Measurements from ENCODE around the gene C1QTNF1. TPM values are rescaled to one million over a fixed set of nuclear protein-coding genes. Genes with fewer than 3 reads are reported as not detected.

C1QTNF1 gene
- total RNA-seq, 1 donor from 2014 or later = not detected

- H3K27ac Mint-ChIP-seq = no peak overlapping the region
- H3K27me3 Mint-ChIP-seq (ENCODE audit: low read depth) = peaks cover 8% of the 10 kb centered on the region
- DNase-seq (ENCODE audit: low spot score) = no peak
- no peaks in the 10 kb centered on the region for H3K9me3 Mint-ChIP-seq
- intact Hi-C loops (cut with micrococcal nuclease) = no loop called here
- H3K36me3 Mint-ChIP-seq (ENCODE audit: low read depth) = no peaks in the 10 kb centered on the region
- no peaks in the 10 kb centered on the region for H3K4me1 Mint-ChIP-seq (ENCODE audit: low read depth)
- H3K4me3 Mint-ChIP-seq (ENCODE audit: low read depth) = no peak overlapping the region
These were observed 67.3 kb downstream of the C1QTNF1 start for GRCh38 chr17:79091226-79091670.

GRCh38 chr17:79092567-79092966 lies 68.6 kb downstream of the C1QTNF1 start:
- peaks cover 11% of the 10 kb centered on the region for H3K27me3 Mint-ChIP-seq (ENCODE audit: low read depth)
- no peak overlapping the region for H3K4me3 Mint-ChIP-seq (ENCODE audit: low read depth)

GRCh38 chr17:79093270-79093669 lies 69.3 kb downstream of the C1QTNF1 start:
- intact Hi-C loops (cut with micrococcal nuclease) = no loop called here
- no peak for DNase-seq (ENCODE audit: low spot score)
- Mint-ChIP-seq H3K4me1 (ENCODE audit: low read depth) (no peaks in the 10 kb centered on the region), H3K4me3 (ENCODE audit: low read depth) (no peak overlapping the region), H3K36me3 (ENCODE audit: low read depth) (no peaks in the 10 kb centered on the region), H3K27ac (no peak overlapping the region), H3K27me3 (ENCODE audit: low read depth) (peaks cover 18% of the 10 kb centered on the region), H3K9me3 (no peaks in the 10 kb centered on the region)

More at GRCh38 chr17:79092567-79092966, 68.6 kb downstream of the C1QTNF1 start:
- no peaks in the 10 kb centered on the region for H3K4me1 Mint-ChIP-seq (ENCODE audit: low read depth)
- H3K9me3 Mint-ChIP-seq = no peaks in the 10 kb centered on the region
- DNase-seq (ENCODE audit: low spot score) = no peak
- no peak overlapping the region for H3K27ac Mint-ChIP-seq
- no peaks in the 10 kb centered on the region for H3K36me3 Mint-ChIP-seq (ENCODE audit: low read depth)
- intact Hi-C loops (cut with micrococcal nuclease) = no loop called here

- Mint-ChIP-seq H3K27ac (no peak overlapping the region), H3K4me1 (ENCODE audit: low read depth) (no peaks in the 10 kb centered on the region), H3K36me3 (ENCODE audit: low read depth) (no peaks in the 10 kb centered on the region), H3K27me3 (ENCODE audit: low read depth) (peaks cover 19% of the 10 kb centered on the region), H3K9me3 (no peaks in the 10 kb centered on the region), H3K4me3 (ENCODE audit: low read depth) (no peak overlapping the region)
- intact Hi-C loops (cut with micrococcal nuclease) = no loop called here
- DNase-seq (ENCODE audit: low spot score) = no peak
These were observed 70.3 kb downstream of the C1QTNF1 start for GRCh38 chr17:79094261-79094660.

GRCh38 chr17:79095345-79096055 lies 71.5 kb downstream of the C1QTNF1 start:
- Mint-ChIP-seq H3K27me3 (ENCODE audit: low read depth) (peaks cover 19% of the 10 kb centered on the region), H3K4me1 (ENCODE audit: low read depth) (no peaks in the 10 kb centered on the region), H3K36me3 (ENCODE audit: low read depth) (no peaks in the 10 kb centered on the region), H3K9me3 (no peaks in the 10 kb centered on the region), H3K27ac (no peak overlapping the region), H3K4me3 (ENCODE audit: low read depth) (no peak overlapping the region)
- intact Hi-C loops (cut with micrococcal nuclease) = no loop called here
- DNase-seq (ENCODE audit: low spot score) = no peak

- Mint-ChIP-seq H3K36me3 (ENCODE audit: low read depth) (no peaks in the 10 kb centered on the region), H3K9me3 (no peaks in the 10 kb centered on the region), H3K27me3 (ENCODE audit: low read depth) (peaks cover 19% of the 10 kb centered on the region), H3K27ac (no peak overlapping the region), H3K4me1 (ENCODE audit: low read depth) (no peaks in the 10 kb centered on the region), H3K4me3 (ENCODE audit: low read depth) (no peak overlapping the region)
- intact Hi-C loops (cut with micrococcal nuclease) = no loop called here
- no peak for DNase-seq (ENCODE audit: low spot score)
These were observed 72.5 kb downstream of the C1QTNF1 start for GRCh38 chr17:79096477-79096876.

- H3K4me1 Mint-ChIP-seq (ENCODE audit: low read depth) = no peaks in the 10 kb centered on the region
- no peak overlapping the region for H3K4me3 Mint-ChIP-seq (ENCODE audit: low read depth)
- H3K27me3 Mint-ChIP-seq (ENCODE audit: low read depth) = peaks cover 16% of the 10 kb centered on the region
- no peak overlapping the region for H3K27ac Mint-ChIP-seq
- no peaks in the 10 kb centered on the region for H3K9me3 Mint-ChIP-seq
- H3K36me3 Mint-ChIP-seq (ENCODE audit: low read depth) = no peaks in the 10 kb centered on the region
- DNase-seq (ENCODE audit: low spot score) = no peak
- intact Hi-C loops (cut with micrococcal nuclease) = no loop called here
These were observed 73.5 kb downstream of the C1QTNF1 start for GRCh38 chr17:79097226-79098055.

- H3K36me3 Mint-ChIP-seq (ENCODE audit: low read depth) = no peaks in the 10 kb centered on the region
- H3K9me3 Mint-ChIP-seq = no peaks in the 10 kb centered on the region
- no peak overlapping the region for H3K27ac Mint-ChIP-seq
- no peak for DNase-seq (ENCODE audit: low spot score)
- no peak overlapping the region for H3K4me3 Mint-ChIP-seq (ENCODE audit: low read depth)
- H3K27me3 Mint-ChIP-seq (ENCODE audit: low read depth) = peaks cover 15% of the 10 kb centered on the region
- no peaks in the 10 kb centered on the region for H3K4me1 Mint-ChIP-seq (ENCODE audit: low read depth)
- intact Hi-C loops (cut with micrococcal nuclease) = no loop called here
These were observed 74.4 kb downstream of the C1QTNF1 start for GRCh38 chr17:79098282-79098867.

Other genes with a start within 250 kb of the C1QTNF1 start
- 83.5 and 95.7 TPM in 2 replicates for gene CYTH1, start 241.9 kb upstream of the C1QTNF1 start, total RNA-seq
- gene USP36, start 183.4 kb upstream of the C1QTNF1 start, total RNA-seq = 103 and 105 TPM in 2 replicates
- not detected in 2 replicates for gene CEP295NL, start 121.0 kb upstream of the C1QTNF1 start, total RNA-seq
- gene TIMP2, start 98.8 kb upstream of the C1QTNF1 start, total RNA-seq = 0.71 and 0.84 TPM in 2 replicates
- 57.5 and 59.3 TPM in 2 replicates for gene LGALS3BP, start 44.2 kb upstream of the C1QTNF1 start, total RNA-seq
- 55.8 and 71.8 TPM in 2 replicates for gene CANT1, start 14.4 kb upstream of the C1QTNF1 start, total RNA-seq
- 51.0 and 51.4 TPM in 2 replicates for gene ENGASE, start 50.7 kb downstream of the C1QTNF1 start, total RNA-seq